Measurements from ENCODE around the gene BRD3OS.

The BRD3OS gene, protein sequence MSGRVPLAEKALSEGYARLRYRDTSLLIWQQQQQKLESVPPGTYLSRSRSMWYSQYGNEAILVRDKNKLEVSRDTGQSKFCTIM

GRCh38 chr9:134024828-134025605 lies at the start of gene BRD3OS:
Gene BRD3OS (plus strand): TSS chr9:134025481. CDS start chr9:134026748, 1,267 bp downstream.
- in situ Hi-C loops (cut with HindIII; ENCODE audit: low sequenced_read_pairs), result no loop called here

DNA sequence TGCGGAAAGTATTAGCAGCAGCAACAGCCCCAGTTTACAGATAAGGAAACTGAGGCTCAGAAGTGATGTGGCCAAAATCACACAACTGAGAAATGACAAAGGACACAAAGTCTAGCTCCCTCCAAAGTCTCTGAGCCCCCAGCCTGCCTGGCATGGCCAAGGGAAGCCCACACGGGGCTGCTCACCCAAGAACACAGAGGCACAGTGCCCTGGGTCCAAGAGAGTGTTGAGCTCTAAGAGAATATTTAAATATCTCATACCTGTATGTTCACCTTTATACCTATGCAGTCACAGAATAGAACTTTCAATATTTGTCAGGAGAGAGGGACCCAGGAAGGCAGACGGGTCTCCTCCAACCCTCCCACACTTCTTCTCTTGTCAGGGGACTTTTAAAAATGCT lies 49.8 kb upstream of the BRD3OS start:
- in situ Hi-C loops (cut with HindIII; ENCODE audit: low sequenced_read_pairs), result no loop called here

DNA sequence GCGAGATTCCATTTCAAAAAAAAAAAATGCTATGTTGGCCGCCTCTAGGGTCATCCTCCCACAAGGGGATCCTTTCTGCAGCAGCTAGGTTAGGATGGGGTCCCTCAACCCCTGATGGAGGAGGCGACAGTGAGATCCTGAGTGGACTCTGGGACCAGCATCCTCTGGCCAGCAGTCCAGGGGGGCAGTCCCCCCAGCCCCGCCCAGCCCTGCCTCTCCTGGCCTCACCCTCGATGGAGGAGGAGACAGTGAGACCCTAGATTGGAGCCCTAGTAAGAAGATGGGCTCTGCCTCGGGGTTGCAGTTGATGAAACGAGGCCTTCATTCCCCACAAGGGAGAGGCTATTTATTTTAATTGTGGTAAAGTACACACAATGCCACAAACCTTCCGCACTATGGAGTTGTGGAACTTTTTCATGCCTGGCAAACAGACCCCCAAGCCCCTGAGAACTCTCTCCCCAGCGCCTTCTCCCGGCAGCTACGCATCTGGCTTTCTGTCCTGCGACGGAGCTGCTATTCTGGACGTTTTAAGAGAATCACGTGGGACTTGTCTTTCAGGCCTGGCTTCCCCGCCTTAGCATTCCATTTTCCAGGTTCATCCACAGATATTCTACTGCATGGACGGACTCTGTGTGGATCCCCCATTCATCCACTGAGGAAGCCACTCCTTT lies 49.0 kb upstream of the BRD3OS start:
- in situ Hi-C loops (cut with HindIII; ENCODE audit: low sequenced_read_pairs), result no loop called here

DNA sequence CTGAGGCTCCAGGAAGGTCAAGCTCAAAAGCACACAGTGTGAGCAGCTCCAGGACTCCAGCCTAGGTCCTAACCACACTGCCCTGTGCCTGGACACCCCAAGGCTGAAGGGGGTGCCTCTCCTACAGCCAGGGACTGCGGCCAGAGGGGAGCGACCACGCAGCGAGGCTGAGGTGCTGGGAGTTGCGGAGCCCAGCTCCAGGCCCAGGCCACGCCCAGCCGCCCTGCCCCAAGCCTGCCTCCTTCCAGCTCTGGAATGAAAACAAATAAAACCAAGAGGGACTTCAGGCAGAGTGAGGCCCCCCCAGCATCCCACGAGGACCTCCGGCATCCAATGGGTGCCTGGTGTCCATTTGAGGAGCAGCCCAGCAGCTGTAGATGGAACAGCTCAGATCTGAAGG lies 48.4 kb upstream of the BRD3OS start:
- in situ Hi-C loops (cut with HindIII; ENCODE audit: low sequenced_read_pairs), result no loop called here

GRCh38 chr9:133977421-133978201 lies 47.7 kb upstream of the BRD3OS start:
- in situ Hi-C loops (cut with HindIII; ENCODE audit: low sequenced_read_pairs), result no loop called here

- in situ Hi-C loops (cut with HindIII; ENCODE audit: low sequenced_read_pairs), result no loop called here
Observed at GRCh38 chr9:133978226-133978898, 46.9 kb upstream of the BRD3OS start.

DNA sequence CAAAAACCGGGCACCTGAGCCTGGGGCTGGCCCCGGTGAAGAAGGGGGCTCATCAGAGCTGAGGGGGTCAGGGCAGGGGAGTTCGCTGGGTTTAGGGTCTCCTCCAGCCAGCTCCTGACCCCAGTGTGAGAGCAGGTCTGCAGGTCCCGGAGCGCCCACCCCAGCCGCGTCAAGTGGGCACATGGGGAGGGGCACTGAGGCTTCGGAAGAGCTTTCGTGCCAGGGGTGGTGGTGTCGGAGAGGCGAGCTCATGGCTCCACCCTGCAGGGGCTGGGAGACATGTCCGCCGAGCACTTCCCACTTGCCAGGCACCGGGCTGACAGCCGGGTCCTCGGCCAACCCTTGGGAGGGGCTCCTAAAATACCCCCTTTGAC lies 46.4 kb upstream of the BRD3OS start:
- in situ Hi-C loops (cut with HindIII; ENCODE audit: low sequenced_read_pairs), result no loop called here

DNA sequence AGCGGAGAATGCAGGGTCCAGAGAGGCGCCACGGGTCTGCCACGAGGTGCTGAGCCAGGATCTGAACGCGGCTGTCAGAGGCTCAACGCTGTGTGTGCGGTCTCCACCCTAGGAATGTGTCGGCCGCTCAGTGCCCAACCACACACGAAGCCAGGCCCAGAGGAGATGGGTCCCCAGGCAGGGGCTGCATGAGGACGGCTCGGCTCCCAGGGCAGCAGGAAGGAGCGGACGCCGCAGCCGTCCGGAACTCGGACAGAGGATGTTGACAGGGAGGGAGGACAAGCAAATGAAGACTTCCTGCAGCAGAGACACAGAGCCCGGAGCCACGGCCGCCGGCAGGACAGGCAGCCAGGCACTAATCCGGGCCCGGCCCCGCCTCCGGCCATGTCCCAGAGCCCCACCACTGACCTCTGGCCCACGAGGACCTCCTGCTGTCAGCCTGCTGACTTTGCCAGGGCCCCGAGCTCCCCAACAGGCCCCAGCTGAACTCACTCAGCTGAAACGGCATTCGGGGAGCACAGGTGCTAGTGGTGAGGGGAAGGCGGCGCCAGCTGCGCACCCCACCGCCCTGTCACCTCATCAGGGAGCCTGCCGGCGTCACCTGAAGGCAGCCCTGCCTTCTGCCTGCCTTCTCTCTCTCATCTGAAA lies 45.9 kb upstream of the BRD3OS start:
- in situ Hi-C loops (cut with HindIII; ENCODE audit: low sequenced_read_pairs), result no loop called here

GRCh38 chr9:133979921-133980863 lies 45.1 kb upstream of the BRD3OS start:
- in situ Hi-C loops (cut with HindIII; ENCODE audit: low sequenced_read_pairs), result no loop called here

GRCh38 chr9:133980864-133981588 lies 44.3 kb upstream of the BRD3OS start:
- in situ Hi-C loops (cut with HindIII; ENCODE audit: low sequenced_read_pairs), result no loop called here

- in situ Hi-C loops (cut with HindIII; ENCODE audit: low sequenced_read_pairs), result no loop called here
Observed at GRCh38 chr9:133981589-133981957, 43.7 kb upstream of the BRD3OS start.

DNA sequence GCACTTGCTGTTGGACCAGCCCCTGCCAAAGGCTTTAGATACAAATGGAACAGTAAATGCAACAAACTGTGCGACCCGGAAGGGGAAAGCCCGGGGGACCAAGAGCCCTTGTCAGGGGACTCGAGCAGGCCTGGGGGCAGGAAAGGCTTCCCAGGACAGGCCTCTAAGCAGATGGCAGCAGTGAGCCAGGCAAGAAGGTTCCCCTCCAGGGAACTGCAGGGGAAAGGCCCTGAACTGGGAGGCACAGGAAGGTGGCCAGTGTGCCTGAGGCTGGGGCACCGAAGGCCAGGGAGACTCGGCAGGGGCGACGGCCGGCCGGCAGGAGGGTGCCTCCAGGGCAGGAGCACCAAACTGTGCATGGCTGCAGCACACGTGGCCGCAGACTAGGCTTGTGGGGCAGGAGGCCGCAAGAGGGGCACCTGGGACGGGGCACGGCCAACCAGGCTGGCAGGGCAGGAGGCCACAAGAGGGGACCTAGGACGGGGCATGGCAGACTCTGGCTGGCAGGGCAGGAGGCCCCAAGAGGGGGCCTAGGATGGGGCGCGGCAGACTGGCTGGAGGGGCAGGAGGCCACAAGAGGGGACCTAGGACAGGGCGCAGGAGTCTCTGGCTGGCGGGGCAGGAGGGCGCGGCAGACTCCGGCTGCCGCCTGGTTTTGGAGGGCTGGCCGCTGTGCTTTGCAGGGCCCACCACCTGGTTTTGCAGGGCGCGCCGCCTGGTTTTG lies 43.2 kb upstream of the BRD3OS start:
- in situ Hi-C loops (cut with HindIII; ENCODE audit: low sequenced_read_pairs), result no loop called here

GRCh38 chr9:133982971-133983720 lies 42.1 kb upstream of the BRD3OS start:
- in situ Hi-C loops (cut with HindIII; ENCODE audit: low sequenced_read_pairs), result no loop called here

- in situ Hi-C loops (cut with HindIII; ENCODE audit: low sequenced_read_pairs), result no loop called here
Observed at GRCh38 chr9:133986061-133986460, 39.2 kb upstream of the BRD3OS start.

DNA sequence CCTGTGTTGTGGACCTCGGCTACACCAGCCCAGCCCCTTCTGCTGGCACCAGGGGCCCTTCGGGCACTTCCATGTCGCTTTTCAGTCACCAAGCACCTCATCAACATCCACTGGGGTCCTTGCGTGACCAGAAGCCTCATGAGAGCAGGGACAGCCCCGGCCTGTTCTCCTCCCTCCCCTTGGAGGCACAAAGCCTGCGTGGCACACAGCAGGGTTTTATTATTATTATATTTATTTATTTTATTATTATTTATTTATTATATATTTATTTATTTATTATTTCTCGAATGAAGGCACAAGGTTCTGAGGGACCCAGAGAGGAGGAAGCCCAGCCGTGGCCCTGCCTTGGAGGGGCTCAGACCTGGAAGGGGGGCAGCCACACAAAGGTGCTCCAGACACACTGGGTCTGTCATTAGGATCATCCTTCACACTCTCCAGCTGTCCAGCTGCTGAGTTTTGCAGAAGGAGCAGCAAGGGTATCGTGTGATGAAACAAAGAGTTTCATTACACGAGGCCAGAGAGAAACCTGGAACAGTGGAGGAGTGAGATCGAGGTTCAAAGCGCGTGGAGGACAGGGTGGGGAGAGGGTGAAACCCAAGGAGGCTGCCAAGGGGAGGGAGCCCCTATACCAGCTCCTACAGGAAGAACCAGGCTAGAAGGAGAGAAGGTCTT lies 38.4 kb upstream of the BRD3OS start:
- in situ Hi-C loops (cut with HindIII; ENCODE audit: low sequenced_read_pairs), result no loop called here

GRCh38 chr9:133987446-133987788 lies 37.9 kb upstream of the BRD3OS start:
- in situ Hi-C loops (cut with HindIII; ENCODE audit: low sequenced_read_pairs), result no loop called here

All from endothelial cell of hepatic sinusoid (primary cell).